22Rv1 (cell line): ENCODE measurements around the gene CDCA5.

ENCODE experiments used
- ZFX ChIP-seq: fragments of 450-650 bp; IDR thresholded peaks from 2 replicates; pipeline ENCODE4 v1.6.1; 2017; ENCODE audit warnings: antibody characterized with exemption, borderline replicate concordance
- TF ChIP-seq, protein P1 (sequence below): fragments of 450-650 bp; IDR thresholded peaks from 2 replicates; pipeline ENCODE4 v1.5.1; 2017; ENCODE audit warnings: mild to moderate bottlenecking

DNA sequence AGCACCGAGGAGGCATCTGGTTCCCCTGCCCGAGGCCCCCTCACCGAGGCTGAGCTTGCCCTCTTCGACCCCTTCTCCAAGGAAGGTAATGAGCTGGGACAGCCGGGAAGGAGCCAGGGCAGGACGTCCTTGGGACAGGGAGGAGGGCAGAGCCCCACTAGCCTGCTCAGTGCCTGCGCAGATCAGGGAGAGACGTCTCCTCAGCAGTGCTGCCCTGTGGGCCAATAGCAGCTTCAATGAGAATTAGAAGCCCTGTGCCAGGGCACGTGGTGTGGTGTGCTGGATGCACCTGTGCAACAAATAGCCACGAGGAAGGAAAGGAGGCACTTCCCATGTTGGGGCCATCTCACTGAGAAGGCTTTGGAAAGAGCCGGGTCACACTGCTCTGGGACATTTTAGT, 48.3 kb downstream of the CDCA5 start:
- TF ChIP-seq, protein P1, sequence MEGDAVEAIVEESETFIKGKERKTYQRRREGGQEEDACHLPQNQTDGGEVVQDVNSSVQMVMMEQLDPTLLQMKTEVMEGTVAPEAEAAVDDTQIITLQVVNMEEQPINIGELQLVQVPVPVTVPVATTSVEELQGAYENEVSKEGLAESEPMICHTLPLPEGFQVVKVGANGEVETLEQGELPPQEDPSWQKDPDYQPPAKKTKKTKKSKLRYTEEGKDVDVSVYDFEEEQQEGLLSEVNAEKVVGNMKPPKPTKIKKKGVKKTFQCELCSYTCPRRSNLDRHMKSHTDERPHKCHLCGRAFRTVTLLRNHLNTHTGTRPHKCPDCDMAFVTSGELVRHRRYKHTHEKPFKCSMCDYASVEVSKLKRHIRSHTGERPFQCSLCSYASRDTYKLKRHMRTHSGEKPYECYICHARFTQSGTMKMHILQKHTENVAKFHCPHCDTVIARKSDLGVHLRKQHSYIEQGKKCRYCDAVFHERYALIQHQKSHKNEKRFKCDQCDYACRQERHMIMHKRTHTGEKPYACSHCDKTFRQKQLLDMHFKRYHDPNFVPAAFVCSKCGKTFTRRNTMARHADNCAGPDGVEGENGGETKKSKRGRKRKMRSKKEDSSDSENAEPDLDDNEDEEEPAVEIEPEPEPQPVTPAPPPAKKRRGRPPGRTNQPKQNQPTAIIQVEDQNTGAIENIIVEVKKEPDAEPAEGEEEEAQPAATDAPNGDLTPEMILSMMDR, result no peak
- no peak for TF ChIP-seq ZFX
